Suppressor macrophage treated with lipopolysaccharide for 1 hour (primary cell): ENCODE data around the gene ZDHHC9.
"Not testable (repeated sequence)": the region's sequence is repeated elsewhere in the genome, so short reads cannot be mapped to it uniquely, and the experiment has no call there.

Source experiments
- DNase-seq, 3 donors: peaks; one replicate each; pipeline ENCODE4 v3.0.0-alpha.2; 2020 to 2022

The ZDHHC9 gene

GRCh38 chrX:129843459-129844306, at the start of gene ZDHHC9:
TSS of gene ZDHHC9 (minus strand) at chrX:129843886. CDS start at chrX:129841945, 1,941 bp downstream.
- peak; percentile 88 to 91 (median 89) for DNase-seq

- DNase-seq: peak in 1 of 3 donors; percentile 7
Measured at GRCh38 chrX:129877401-129877800, 33.7 kb upstream of the ZDHHC9 start.

GRCh38 chrX:129876771-129877305, 33.2 kb upstream of the ZDHHC9 start:
- peak in 1 of 3 donors; percentile 10 for DNase-seq

GRCh38 chrX:129875669-129876068, 32.0 kb upstream of the ZDHHC9 start:
- DNase-seq: peak; percentile 1 to 19 (median 11)

GRCh38 chrX:129872524-129872923, 28.8 kb upstream of the ZDHHC9 start:
- no peak for DNase-seq

- DNase-seq: not testable (repeated sequence)
Measured at GRCh38 chrX:129866321-129866720, 22.6 kb upstream of the ZDHHC9 start.

GRCh38 chrX:129859134-129859533, 15.4 kb upstream of the ZDHHC9 start:
- DNase-seq: not testable (repeated sequence)

GRCh38 chrX:129851825-129852224, 8.1 kb upstream of the ZDHHC9 start:
- DNase-seq: not testable (repeated sequence)

- DNase-seq: no peak
Measured at GRCh38 chrX:129846716-129847115, 3.0 kb upstream of the ZDHHC9 start.

GRCh38 chrX:129845616-129846190, 2.0 kb upstream of the ZDHHC9 start:
- DNase-seq: no peak

GRCh38 chrX:129843209-129843458, 552 bp downstream of the ZDHHC9 start:
- DNase-seq: no peak

- peak; percentile 43 to 57 (median 51) for DNase-seq
Measured at GRCh38 chrX:129842510-129843208, 1.0 kb downstream of the ZDHHC9 start.

GRCh38 chrX:129840344-129840743, 3.3 kb downstream of the ZDHHC9 start:
- no peak for DNase-seq

- DNase-seq: no peak
Measured at GRCh38 chrX:129836827-129837226, 6.9 kb downstream of the ZDHHC9 start.

GRCh38 chrX:129833153-129833990, 10.3 kb downstream of the ZDHHC9 start:
- peak in 2 of 3 donors; percentile 20 to 51 for DNase-seq

GRCh38 chrX:129831091-129831885, 12.4 kb downstream of the ZDHHC9 start:
- no peak for DNase-seq

GRCh38 chrX:129830494-129830893, 13.2 kb downstream of the ZDHHC9 start:
- DNase-seq: no peak

GRCh38 chrX:129825746-129826505, 17.8 kb downstream of the ZDHHC9 start:
- no peak for DNase-seq

GRCh38 chrX:129824620-129825019, 19.1 kb downstream of the ZDHHC9 start:
- DNase-seq: no peak

- DNase-seq: peak; percentile 55 to 61 (median 56)
Measured at GRCh38 chrX:129823522-129823921, 20.2 kb downstream of the ZDHHC9 start.

- DNase-seq: peak; percentile 61 to 72 (median 67)
Measured at GRCh38 chrX:129823115-129823514, 20.6 kb downstream of the ZDHHC9 start.
